Activated naive CD4-positive, alpha-beta T cell treated with anti-CD3 and anti-CD28 coated beads for 36 hours (primary cell): Measurements from ENCODE around the gene CTNS. TPM values are rescaled to one million over a fixed set of nuclear protein-coding genes. Genes with fewer than 3 reads are reported as not detected.

Experiments
- total RNA-seq, 2 experiments: library from RNA; stranded (reverse); gene quantifications; one replicate each; pipeline ENCODE4 v1.2.3, GENCODE V29; 2021

Gene CTNS
- total RNA-seq, 2 experiments from 2014 or later: 4.5 TPM

Other genes with a start within 250 kb of the CTNS start
- gene OR1E1, start 238.3 kb upstream of the CTNS start, total RNA-seq: not detected
- not detected for gene OR3A3, start 225.4 kb upstream of the CTNS start, total RNA-seq
- gene OR1E2, start 202.9 kb upstream of the CTNS start, total RNA-seq: not detected
- not detected for gene SPATA22, start 164.9 kb upstream of the CTNS start, total RNA-seq
- under 1 TPM in 1 of 2 experiments, not detected in 1; 0.29 TPM for gene ASPA, start 160.8 kb upstream of the CTNS start, total RNA-seq
- gene TRPV3, start 78.9 kb upstream of the CTNS start, total RNA-seq: under 1 TPM; 0.72 to 0.77 TPM
- gene TRPV1, start 27.3 kb upstream of the CTNS start, total RNA-seq: 1 to 10 TPM in 1 of 2 experiments, under 1 TPM in 1; 0.96 to 1.0 TPM
- 1 to 10 TPM; 6.9 to 7.5 TPM for gene SHPK, start 510 bp upstream of the CTNS start, total RNA-seq
- gene TAX1BP3, start 31.8 kb downstream of the CTNS start, total RNA-seq: 10 to 100 TPM; 17.7 to 19.3 TPM
- 10 to 100 TPM; 41.8 to 44.0 TPM for gene EMC6, start 32.1 kb downstream of the CTNS start, total RNA-seq
- gene P2RX5, start 59.4 kb downstream of the CTNS start, total RNA-seq: 10 to 100 TPM; 45.2 to 47.4 TPM
- gene HASPIN, start 87.1 kb downstream of the CTNS start, total RNA-seq: 10 to 100 TPM; 20.5 to 21.8 TPM
- 10 to 100 TPM; 31.7 to 32.4 TPM for gene ITGAE, start 164.4 kb downstream of the CTNS start, total RNA-seq
- 10 to 100 TPM; 33.9 to 40.4 TPM for gene NCBP3, start 209.5 kb downstream of the CTNS start, total RNA-seq